Measurements from ENCODE around the gene C1orf21. TPM values are rescaled to one million over a fixed set of nuclear protein-coding genes. Genes with fewer than 3 reads are reported as not detected.

C1orf21 gene
- total RNA-seq, 2 donors from 2014 or later: 10.4 to 15.2 TPM

DNA sequence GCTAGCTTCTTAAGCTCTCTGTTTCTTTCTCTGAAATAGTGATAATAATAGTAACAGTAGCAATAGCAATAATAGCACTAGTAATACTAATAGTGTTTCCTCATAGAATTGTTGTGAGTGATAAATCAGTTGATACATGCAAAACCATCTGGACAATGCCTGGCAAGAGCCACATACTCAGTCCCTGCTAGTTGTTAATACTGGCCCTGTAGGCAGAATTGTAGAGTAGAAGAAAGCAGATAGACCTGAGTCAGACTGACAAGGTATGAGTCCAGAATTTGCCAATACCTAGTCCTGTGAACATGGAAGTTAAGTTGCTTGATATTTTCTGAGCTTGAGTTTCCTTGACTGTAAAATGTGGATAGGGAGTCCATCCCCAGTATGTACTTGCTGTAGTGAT is 171.9 kb downstream of the C1orf21 start:
- no peak for ATAC-seq (ENCODE audit: insufficient number of reproducible peaks, low FRiP score, low read depth)
- no peak overlapping the region for H3K4me3 ChIP-seq
- no peaks in the 10 kb centered on the region for H3K27me3 ChIP-seq (replicated peaks; ENCODE audit: insufficient read depth)
- no peak overlapping the region for H3K27ac ChIP-seq
- no peaks in the 10 kb centered on the region for H3K9me3 ChIP-seq
- TF ChIP-seq, protein P1, sequence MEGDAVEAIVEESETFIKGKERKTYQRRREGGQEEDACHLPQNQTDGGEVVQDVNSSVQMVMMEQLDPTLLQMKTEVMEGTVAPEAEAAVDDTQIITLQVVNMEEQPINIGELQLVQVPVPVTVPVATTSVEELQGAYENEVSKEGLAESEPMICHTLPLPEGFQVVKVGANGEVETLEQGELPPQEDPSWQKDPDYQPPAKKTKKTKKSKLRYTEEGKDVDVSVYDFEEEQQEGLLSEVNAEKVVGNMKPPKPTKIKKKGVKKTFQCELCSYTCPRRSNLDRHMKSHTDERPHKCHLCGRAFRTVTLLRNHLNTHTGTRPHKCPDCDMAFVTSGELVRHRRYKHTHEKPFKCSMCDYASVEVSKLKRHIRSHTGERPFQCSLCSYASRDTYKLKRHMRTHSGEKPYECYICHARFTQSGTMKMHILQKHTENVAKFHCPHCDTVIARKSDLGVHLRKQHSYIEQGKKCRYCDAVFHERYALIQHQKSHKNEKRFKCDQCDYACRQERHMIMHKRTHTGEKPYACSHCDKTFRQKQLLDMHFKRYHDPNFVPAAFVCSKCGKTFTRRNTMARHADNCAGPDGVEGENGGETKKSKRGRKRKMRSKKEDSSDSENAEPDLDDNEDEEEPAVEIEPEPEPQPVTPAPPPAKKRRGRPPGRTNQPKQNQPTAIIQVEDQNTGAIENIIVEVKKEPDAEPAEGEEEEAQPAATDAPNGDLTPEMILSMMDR (IDR thresholded peaks at IDR 0.05): no peak
- no peaks in the 10 kb centered on the region for H3K36me3 ChIP-seq
- no peak for DNase-seq (ENCODE audit: low spot score)
- peaks cover 20 to 28% of the 10 kb centered on the region in 2 donors for H3K4me1 ChIP-seq (ENCODE audit: control insufficient read depth in 1 of 2, low read depth in 2 of 2)

- Histone ChIP-seq H3K27ac (no peak overlapping the region), H3K4me1 (ENCODE audit: control insufficient read depth in 1 of 2, low read depth in 2 of 2) (peaks cover 20 to 30% of the 10 kb centered on the region in 2 donors)
Observed at GRCh38 chr1:184559117-184559713, 172.4 kb downstream of the C1orf21 start.

GRCh38 chr1:184562806-184563205 is 176.0 kb downstream of the C1orf21 start:
- Histone ChIP-seq H3K9me3 (no peaks in the 10 kb centered on the region), H3K4me3 (no peak overlapping the region), H3K27ac (no peak overlapping the region), H3K27me3 (replicated peaks; ENCODE audit: insufficient read depth) (no peaks in the 10 kb centered on the region), H3K36me3 (no peaks in the 10 kb centered on the region), H3K4me1 (ENCODE audit: control insufficient read depth in 1 of 2, low read depth in 2 of 2) (peaks cover 15 to 30% of the 10 kb centered on the region in 2 donors)
- DNase-seq (ENCODE audit: low spot score) (no peak), ATAC-seq (ENCODE audit: insufficient number of reproducible peaks, low FRiP score, low read depth) (no peak)
- TF ChIP-seq, protein P1 (IDR thresholded peaks at IDR 0.05): no peak

More at GRCh38 chr1:184559117-184559713, 172.4 kb downstream of the C1orf21 start:
- Histone ChIP-seq H3K27me3 (replicated peaks; ENCODE audit: insufficient read depth) (no peaks in the 10 kb centered on the region), H3K4me3 (no peak overlapping the region), H3K9me3 (no peaks in the 10 kb centered on the region), H3K36me3 (no peaks in the 10 kb centered on the region)
- DNase-seq (ENCODE audit: low spot score): no peak
- no peak for ATAC-seq (ENCODE audit: insufficient number of reproducible peaks, low FRiP score, low read depth)
- TF ChIP-seq, protein P1 (IDR thresholded peaks at IDR 0.05): no peak

GRCh38 chr1:184563308-184563707 is 176.5 kb downstream of the C1orf21 start:
- H3K9me3 ChIP-seq: no peaks in the 10 kb centered on the region
- DNase-seq (ENCODE audit: low spot score): no peak
- no peaks in the 10 kb centered on the region for H3K36me3 ChIP-seq
- ATAC-seq (ENCODE audit: insufficient number of reproducible peaks, low FRiP score, low read depth): no peak
- H3K27me3 ChIP-seq (replicated peaks; ENCODE audit: insufficient read depth): no peaks in the 10 kb centered on the region
- no peak overlapping the region for H3K27ac ChIP-seq
- TF ChIP-seq, protein P1 (IDR thresholded peaks at IDR 0.05): peak; percentile 45
- H3K4me3 ChIP-seq: no peak overlapping the region
- H3K4me1 ChIP-seq (ENCODE audit: control insufficient read depth in 1 of 2, low read depth in 2 of 2): peaks cover 15 to 30% of the 10 kb centered on the region in 2 donors

DNA sequence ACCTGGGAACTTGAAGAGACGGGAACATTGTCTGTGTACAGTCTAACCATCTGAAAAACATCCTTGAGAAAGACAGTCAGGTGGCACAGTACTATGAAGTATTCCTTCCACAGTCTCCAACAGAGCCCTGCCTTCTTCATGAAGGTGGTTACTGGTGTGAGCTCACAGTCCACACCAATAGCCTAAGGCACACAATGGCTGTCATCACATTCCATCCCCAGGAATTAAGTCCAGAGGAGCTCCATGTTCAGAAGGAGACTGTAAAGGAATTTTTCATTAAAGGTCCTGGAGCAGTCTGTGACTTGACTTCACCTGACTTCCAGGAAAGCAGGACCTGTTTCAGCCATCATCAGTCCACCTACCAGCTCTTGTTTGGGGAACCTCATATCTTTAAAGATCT is 180.2 kb downstream of the C1orf21 start:
- Histone ChIP-seq H3K4me3 (no peak overlapping the region), H3K4me1 (ENCODE audit: control insufficient read depth in 1 of 2, low read depth in 2 of 2) (peaks cover 12 to 19% of the 10 kb centered on the region in 2 donors), H3K36me3 (no peaks in the 10 kb centered on the region), H3K9me3 (no peaks in the 10 kb centered on the region), H3K27ac (no peak overlapping the region), H3K27me3 (replicated peaks; ENCODE audit: insufficient read depth) (no peaks in the 10 kb centered on the region)
- ATAC-seq (ENCODE audit: insufficient number of reproducible peaks, low FRiP score, low read depth): no peak
- TF ChIP-seq, protein P1 (IDR thresholded peaks at IDR 0.05): no peak
- no peak for DNase-seq (ENCODE audit: low spot score)
